Heart left ventricle (tissue), 16 donors: Measurements from ENCODE around the gene GNG7. TPM values are rescaled to one million over a fixed set of nuclear protein-coding genes. Genes with fewer than 3 reads are reported as not detected.
"Not testable (repeated sequence)": the region's sequence is repeated elsewhere in the genome, so short reads cannot be mapped to it uniquely, and the experiment has no call there.

ENCODE experiments used
- ATAC-seq, 4 donors: fragments of 200-7000 bp; cut with Tn5 transposase; one replicate each; pipeline ENCODE4 v1.9.1; 2020 to 2022; ENCODE audit warnings: moderate library complexity in 4 of 4, mild to moderate bottlenecking in 3 of 4, moderate number of reproducible peaks in 1 of 4
- DNase-seq, 5 donors: peaks; one replicate each; pipeline ENCODE4 v3.0.0-alpha.2; 2020
- H3K27ac ChIP-seq, 12 donors: fragments of 200-600 bp; sonication (generic) in 4 of 12; one replicate each; pipeline versions ENCODE4 v1.5.0 to v1.8.0; 2016 to 2022; ENCODE audit warnings: mild to moderate bottlenecking in 2 of 12
- H3K27me3 ChIP-seq, 9 donors: fragments of 200-600 bp; sonication (generic) in 2 of 9; one replicate each; pipeline versions ENCODE4 v1.5.1 to v1.8.0; 2016 to 2022; ENCODE audit warnings: mild to moderate bottlenecking in 3 of 9
- H3K36me3 ChIP-seq, 9 donors: fragments of 200-600 bp; sonication (generic) in 2 of 9; one replicate each; pipeline versions ENCODE4 v1.5.0 to v1.8.0; 2018 to 2022; ENCODE audit warnings: mild to moderate bottlenecking in 2 of 9
- H3K4me1 ChIP-seq, 12 donors: fragments of 200-600 bp; sonication (generic) in 4 of 12; one replicate each; pipeline versions ENCODE4 v1.5.0 to v1.8.0; 2016 to 2022; ENCODE audit warnings: mild to moderate bottlenecking in 3 of 12
- H3K4me3 ChIP-seq, 12 donors: fragments of 200-600 bp; sonication (generic) in 4 of 12; one replicate each; pipeline versions ENCODE4 v1.5.0 to v1.8.0; 2017 to 2022; ENCODE audit warnings: mild to moderate bottlenecking in 9 of 12, moderate library complexity in 4 of 12
- H3K9me3 ChIP-seq, 12 donors: fragments of 200-600 bp; sonication (generic) in 4 of 12; one replicate each; pipeline versions ENCODE4 v1.5.0 to v1.8.0; 2016 to 2022; ENCODE audit warnings: mild to moderate bottlenecking in 1 of 12
- CTCF ChIP-seq, 12 donors: fragments of 200-600 bp; sonication (generic) in 4 of 12; IDR thresholded peaks; one replicate each; pipeline versions ENCODE4 v1.5.0 to v1.8.0; 2018 to 2022; ENCODE audit warnings: antibody characterized with exemption in 12 of 12, mild to moderate bottlenecking in 5 of 12
- POLR2A ChIP-seq, 2 donors: fragments of 450-650 bp; IDR thresholded peaks; one replicate each; pipeline ENCODE4 v1.6.1; 2017; ENCODE audit warnings: antibody characterized with exemption in 2 of 2, mild to moderate bottlenecking in 2 of 2, moderate library complexity in 2 of 2
- WGBS, 4 donors: extraction: QIAGEN DNeasy Blood & Tissue Kit in 2 of 4; methylation state at CpG; one replicate each; pipeline versions ENCODE4 v1.1.5 to v1.1.7; 2013 to 2018; 5-methylcytosine and 5-hydroxymethylcytosine counted together
- intact Hi-C, 10 donors: fragments of 100-400 bp; cut with DNase I; formaldehyde crosslinking; loops; one replicate each; pipeline versions ENCODE4 v1.11.1 to v1.14.2; 2022
- polyA plus RNA-seq, 2 donors: library from polyadenylated mRNA; stranded (reverse); fragments of 200-250 nt; gene quantifications; one replicate each; pipeline ENCODE4 v1.2.3, GENCODE V29; 2013
- total RNA-seq, 9 donors: library from RNA; depleted of rRNA in 2 of 9; stranded (reverse); fragments of >200 nt in 2 of 9; fragmentation: NEBNext Ultra II Directional in 3 of 9; extraction: Animal tissue kit (Norgen Biotek cat#: 25700) in 3 of 9; gene quantifications; one replicate each; pipeline versions ENCODE4 v1.1.0 to v1.2.4, GENCODE V29; 2016 to 2023
- donor health status: ischemic (EF 13 %, LVEDD 7.1; RV severe dilation, severe dysfunction).
- donor health status: healthy with polysubstance abuse.
- donor health status: DM: no; HTN: yes; CAD: no.
- donor health status: DM: no; HTN: no; CAD: no.
- donor health status: ischemic (EF 25% LVEDD 6.9; RV normal size, moderate dysfunction).
- donor health status: ischemic (EF 25% LVEDD 5.7; RV mildly dilated, moderate dysfunction).
- donor health status: healthy.
- donor health status: DM: yes; HTN: yes; CAD: no.
- donor health status: ischemic (EF 35%, LVEDD 5.7; RV mildly dilated, moderate dysfunction).
- donor health status: nonischemic (EF 11% LVEDD 7.7; RV severe dilation, severe dysfunction).
- donor health status: DM: yes; HTN: yes; CAD: no.
- donor health status: PGD.
- donor health status: ischemic (EF 29% LVEDD 5.4; RV normal size, mild dysfunction).
- donor health status: nonischemic (EF 23%, LVEDD 6.1; RV moderate dilation, normal function).

The GNG7 gene
- total and polyA plus RNA-seq, 11 donors, result 11.7 to 46.4 (median 24.0) TPM

- ATAC-seq (peak; percentile 21 to 70 (median 54)), DNase-seq (peak; percentile 85 to 93 (median 90))
- H3K4me3 ChIP-seq, result peak overlapping the region; percentile 41 to 98 (median 88)
- peaks cover 4 to 41% (median 28%) of the 10 kb centered on the region in 12 donors for H3K4me1 ChIP-seq
- H3K9me3 ChIP-seq, result no peaks in the 10 kb centered on the region
- intact Hi-C loops, result loop anchor here (1.0 to 5.0 kb wide), 7 partner anchors 53 to 137 kb away; no protein-coding TSS in a partner anchor
- 8 to 11% (median 10%) methylated on average over 45 to 60 of the region's 60 CpGs for WGBS, 4 donors
- peaks cover 0 to 14% (median 0%) of the 10 kb centered on the region in 9 donors for H3K36me3 ChIP-seq
- H3K27me3 ChIP-seq, result no peaks in the 10 kb centered on the region
- TF ChIP-seq POLR2A (IDR thresholded peaks at IDR 0.05), result peak in 1 of 2 donors; percentile 42
- peak; percentile 95 to 100 (median 99) for TF ChIP-seq CTCF (IDR thresholded peaks at IDR 0.05)
- H3K27ac ChIP-seq, result peak overlapping the region; percentile 70 to 96 (median 91)
These were observed 228.1 kb downstream of the GNG7 start for GRCh38 chr19:2474232-2475017.

GRCh38 chr19:2469915-2470200 is 232.6 kb downstream of the GNG7 start:
- not testable (repeated sequence) for H3K4me3 ChIP-seq, H3K36me3 ChIP-seq, H3K27ac ChIP-seq, ATAC-seq, DNase-seq, H3K9me3 ChIP-seq, H3K27me3 ChIP-seq
- 86 to 89% (median 88%) methylated on average over 8 of the region's 8 CpGs for WGBS, 4 donors
- peaks cover 0 to 12% (median 3%) of the 10 kb centered on the region in 12 donors for H3K4me1 ChIP-seq
- intact Hi-C loops, result loop anchor here in 1 of 10 donors (10.0 kb wide), 1 partner anchor 625 kb away; the partner anchor contains the start of gene GNA11

- Histone ChIP-seq H3K4me1 (peaks cover 0 to 9% (median 0%) of the 10 kb centered on the region in 12 donors), H3K9me3 (no peaks in the 10 kb centered on the region), H3K27ac (no peak overlapping the region), H3K27me3 (no peaks in the 10 kb centered on the region), H3K4me3 (no peak overlapping the region), H3K36me3 (no peaks in the 10 kb centered on the region)
- TF ChIP-seq CTCF (IDR thresholded peaks at IDR 0.05) (no peak), POLR2A (IDR thresholded peaks at IDR 0.05) (no peak)
- WGBS, 4 donors, result 49 to 57% (median 55%) methylated on average over 23 of the region's 23 CpGs
- DNase-seq (peak in 1 of 5 donors; percentile 84), ATAC-seq (peak in 2 of 4 donors; percentile 26 to 85)
- intact Hi-C loops, result loop anchor here in 1 of 10 donors (10.0 kb wide), 1 partner anchor 625 kb away; the partner anchor contains the start of gene GNA11
These were observed 233.2 kb downstream of the GNG7 start for GRCh38 chr19:2469102-2469914.

GRCh38 chr19:2468596-2468995 is 233.9 kb downstream of the GNG7 start:
- ATAC-seq, result no peak
- DNase-seq, result no peak
- Histone ChIP-seq H3K4me3 (no peak overlapping the region), H3K4me1 (peaks cover 0 to 6% (median 0%) of the 10 kb centered on the region in 12 donors), H3K27ac (no peak overlapping the region), H3K36me3 (no peaks in the 10 kb centered on the region), H3K27me3 (no peaks in the 10 kb centered on the region), H3K9me3 (no peaks in the 10 kb centered on the region)
- WGBS, 4 donors, result 70 to 77% (median 74%) methylated on average over 12 of the region's 12 CpGs
- intact Hi-C loops, result loop anchor here in 1 of 10 donors (10.0 kb wide), 1 partner anchor 626 kb away; the partner anchor contains the start of gene GNA11
- TF ChIP-seq CTCF (IDR thresholded peaks at IDR 0.05), result no peak
- TF ChIP-seq POLR2A (IDR thresholded peaks at IDR 0.05), result no peak
